Gastrocnemius medialis (tissue), 4 donors: Measurements from ENCODE around the gene THADA.

ENCODE experiments used
- POLR2A ChIP-seq, 2 donors: fragments of 450-650 bp; IDR thresholded peaks; one replicate each; pipeline ENCODE4 v1.6.1; 2017; ENCODE audit warnings: antibody characterized with exemption in 2 of 2, mild to moderate bottlenecking in 2 of 2, moderate library complexity in 2 of 2
- TF ChIP-seq, protein P1 (sequence below), 5 experiments: fragments of 450-650 bp in 3 of 5; fragments of 200-600 bp in 2 of 5; sonication (generic) in 2 of 5; IDR thresholded peaks in 4 of 5; conservative IDR thresholded peaks in 1 of 5; 1 replicate in 4 of 5; 2 replicates in 1 of 5; pipeline ENCODE4 v1.5.1; 2016 to 2019; ENCODE audit warnings: antibody characterized with exemption in 5 of 5, mild to moderate bottlenecking in 3 of 5, moderate library complexity in 3 of 5

DNA sequence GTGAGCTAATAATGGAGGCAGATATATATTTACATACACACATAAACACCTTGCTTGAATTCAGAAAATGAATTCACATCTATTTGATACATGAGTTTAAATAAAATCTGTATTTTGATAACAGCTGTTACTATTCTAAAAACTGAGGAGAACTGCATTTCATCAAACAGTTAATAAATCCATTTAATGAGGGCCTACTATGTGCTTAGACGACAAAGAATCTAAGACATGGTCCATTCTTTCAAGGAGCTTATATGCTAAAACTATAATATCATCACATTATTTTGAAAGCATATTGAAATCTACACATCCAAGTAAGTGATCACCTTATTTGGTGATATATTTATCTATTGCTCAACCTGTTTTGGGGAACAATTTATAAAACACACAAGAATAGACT is 278.6 kb downstream of the THADA start:
- TF ChIP-seq, protein P1, sequence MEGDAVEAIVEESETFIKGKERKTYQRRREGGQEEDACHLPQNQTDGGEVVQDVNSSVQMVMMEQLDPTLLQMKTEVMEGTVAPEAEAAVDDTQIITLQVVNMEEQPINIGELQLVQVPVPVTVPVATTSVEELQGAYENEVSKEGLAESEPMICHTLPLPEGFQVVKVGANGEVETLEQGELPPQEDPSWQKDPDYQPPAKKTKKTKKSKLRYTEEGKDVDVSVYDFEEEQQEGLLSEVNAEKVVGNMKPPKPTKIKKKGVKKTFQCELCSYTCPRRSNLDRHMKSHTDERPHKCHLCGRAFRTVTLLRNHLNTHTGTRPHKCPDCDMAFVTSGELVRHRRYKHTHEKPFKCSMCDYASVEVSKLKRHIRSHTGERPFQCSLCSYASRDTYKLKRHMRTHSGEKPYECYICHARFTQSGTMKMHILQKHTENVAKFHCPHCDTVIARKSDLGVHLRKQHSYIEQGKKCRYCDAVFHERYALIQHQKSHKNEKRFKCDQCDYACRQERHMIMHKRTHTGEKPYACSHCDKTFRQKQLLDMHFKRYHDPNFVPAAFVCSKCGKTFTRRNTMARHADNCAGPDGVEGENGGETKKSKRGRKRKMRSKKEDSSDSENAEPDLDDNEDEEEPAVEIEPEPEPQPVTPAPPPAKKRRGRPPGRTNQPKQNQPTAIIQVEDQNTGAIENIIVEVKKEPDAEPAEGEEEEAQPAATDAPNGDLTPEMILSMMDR (IDR thresholded peaks at IDR 0.05 in 4 of 5, conservative IDR thresholded peaks at IDR 0.05 in 1 of 5): no peak
- no peak for TF ChIP-seq POLR2A (IDR thresholded peaks at IDR 0.05)
